Transverse colon (tissue), 3 donors: ENCODE measurements around the gene GRK4.

ENCODE experiments used
- EP300 ChIP-seq: sonication (generic); formaldehyde crosslinking; IDR thresholded peaks from one replicate; pipeline ENCODE4 v1.6.1; 2017; ENCODE audit warnings: antibody characterized with exemption, low read depth
- TF ChIP-seq, protein P1 (sequence below), 5 experiments: fragments of 200-600 bp in 3 of 5; fragments of 450-650 bp in 2 of 5; sonication (generic) in 3 of 5; IDR thresholded peaks; 1 replicate in 2 of 5; 2 replicates in 3 of 5; pipeline ENCODE4 v1.5.1; 2016 to 2017; ENCODE audit warnings: antibody characterized with exemption in 5 of 5, inconsistent platforms in 3 of 5, mild to moderate bottlenecking in 2 of 5, moderate library complexity in 1 of 5

DNA sequence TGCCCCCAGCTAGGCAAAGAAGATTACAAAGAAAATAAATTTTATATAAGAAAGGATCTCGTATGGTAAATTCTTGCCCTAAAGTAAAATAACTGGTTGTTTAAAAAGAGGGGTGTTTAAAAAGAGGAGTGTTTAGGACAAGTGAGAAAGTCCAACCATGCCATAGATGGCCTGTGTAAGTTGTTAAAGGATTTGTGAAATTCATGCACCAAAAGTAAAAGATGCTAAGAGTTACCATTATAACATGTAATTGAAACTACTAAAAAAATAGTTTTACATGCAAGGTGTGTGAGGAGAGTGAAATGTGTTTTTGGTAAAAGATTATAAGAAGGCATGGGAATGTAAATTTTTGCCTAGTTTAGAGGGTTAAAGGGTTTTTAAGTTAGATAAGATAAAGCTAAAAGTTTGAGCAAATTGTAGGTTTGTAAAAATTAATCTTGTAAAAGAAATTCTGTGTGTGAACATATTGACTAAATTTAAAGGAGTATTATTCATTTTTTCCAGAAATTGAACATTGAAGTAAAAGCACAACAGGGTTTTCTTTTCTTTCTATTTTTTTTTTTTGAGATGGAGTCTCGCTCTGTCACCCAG lies 90.9 kb downstream of the GRK4 start:
- TF ChIP-seq, protein P1, sequence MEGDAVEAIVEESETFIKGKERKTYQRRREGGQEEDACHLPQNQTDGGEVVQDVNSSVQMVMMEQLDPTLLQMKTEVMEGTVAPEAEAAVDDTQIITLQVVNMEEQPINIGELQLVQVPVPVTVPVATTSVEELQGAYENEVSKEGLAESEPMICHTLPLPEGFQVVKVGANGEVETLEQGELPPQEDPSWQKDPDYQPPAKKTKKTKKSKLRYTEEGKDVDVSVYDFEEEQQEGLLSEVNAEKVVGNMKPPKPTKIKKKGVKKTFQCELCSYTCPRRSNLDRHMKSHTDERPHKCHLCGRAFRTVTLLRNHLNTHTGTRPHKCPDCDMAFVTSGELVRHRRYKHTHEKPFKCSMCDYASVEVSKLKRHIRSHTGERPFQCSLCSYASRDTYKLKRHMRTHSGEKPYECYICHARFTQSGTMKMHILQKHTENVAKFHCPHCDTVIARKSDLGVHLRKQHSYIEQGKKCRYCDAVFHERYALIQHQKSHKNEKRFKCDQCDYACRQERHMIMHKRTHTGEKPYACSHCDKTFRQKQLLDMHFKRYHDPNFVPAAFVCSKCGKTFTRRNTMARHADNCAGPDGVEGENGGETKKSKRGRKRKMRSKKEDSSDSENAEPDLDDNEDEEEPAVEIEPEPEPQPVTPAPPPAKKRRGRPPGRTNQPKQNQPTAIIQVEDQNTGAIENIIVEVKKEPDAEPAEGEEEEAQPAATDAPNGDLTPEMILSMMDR (IDR thresholded peaks at IDR 0.05) = no peak
- TF ChIP-seq EP300 = no peak
